HG02798 (cell line): Measurements from ENCODE around the gene DUSP12.

Source experiments
- ATAC-seq: cut with Tn5 transposase; IDR thresholded peaks from one replicate; pipeline ENCODE4 v1.9.1; 2021; ENCODE audit warnings: mild to moderate bottlenecking; ENCODE audit not compliant: unreplicated experiment, poor library complexity

The DUSP12 gene

GRCh38 chr1:161805399-161806197 lies 56.0 kb downstream of the DUSP12 start:
- no peak for ATAC-seq
